ENCODE data around the gene KRTAP5-7.
"Not testable (repeated sequence)": the region's sequence is repeated elsewhere in the genome, so short reads cannot be mapped to it uniquely, and the experiment has no call there.

The KRTAP5-7 gene

GRCh38 chr11:71526796-71527575 lies at the start of gene KRTAP5-7:
Gene KRTAP5-7, plus strand, starts transcription at chr11:71527267. Its CDS starts 34 bp downstream, at chr11:71527301.
- DNase-seq: not testable (repeated sequence)

- DNase-seq: no peak
These were observed 49.2 kb upstream of the KRTAP5-7 start for GRCh38 chr11:71477641-71478527.

- DNase-seq: no peak
These were observed 48.6 kb upstream of the KRTAP5-7 start for GRCh38 chr11:71478528-71478840.

DNA sequence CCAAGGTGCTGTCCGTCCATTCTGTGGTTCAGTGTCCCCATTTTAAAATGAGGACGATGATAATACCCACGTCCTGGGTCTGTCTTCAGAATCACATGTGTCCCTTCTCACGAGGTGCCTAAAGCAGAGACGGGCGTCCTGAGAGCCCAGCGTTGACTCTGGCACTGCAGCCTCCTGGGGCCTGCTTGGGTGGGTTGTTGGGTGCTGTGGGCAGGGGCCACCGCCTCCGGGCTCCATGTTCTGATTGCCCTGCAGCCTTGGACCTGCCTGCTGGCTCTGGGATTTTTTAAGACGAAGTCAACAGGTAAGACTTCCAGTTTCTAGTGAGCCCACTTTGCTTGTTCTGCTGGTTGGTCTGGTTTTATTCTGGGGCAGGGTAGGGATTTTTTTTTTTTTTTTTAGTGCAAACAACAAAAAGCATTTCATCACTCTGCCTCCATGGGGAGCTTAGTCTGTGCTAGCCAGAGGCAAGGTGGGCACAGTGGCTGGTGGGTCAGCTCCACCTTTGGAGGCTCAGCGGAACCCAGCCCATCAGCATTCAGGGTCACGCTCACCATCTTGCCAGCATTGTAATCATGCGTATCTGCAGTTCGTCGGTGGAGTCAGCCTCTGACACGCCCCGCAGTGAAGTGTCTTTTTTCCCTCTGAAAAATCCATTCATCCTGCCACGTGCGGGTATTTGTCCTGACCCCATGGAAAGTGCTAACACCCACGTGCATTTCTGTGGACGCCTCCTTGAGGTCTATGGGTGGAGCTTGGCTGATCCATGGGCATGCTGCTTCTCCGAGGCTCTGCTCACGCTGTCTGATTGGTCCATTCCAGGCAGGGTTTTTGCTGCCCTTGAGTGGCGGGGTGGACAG lies 45.7 kb upstream of the KRTAP5-7 start:
- no peak for DNase-seq

DNA sequence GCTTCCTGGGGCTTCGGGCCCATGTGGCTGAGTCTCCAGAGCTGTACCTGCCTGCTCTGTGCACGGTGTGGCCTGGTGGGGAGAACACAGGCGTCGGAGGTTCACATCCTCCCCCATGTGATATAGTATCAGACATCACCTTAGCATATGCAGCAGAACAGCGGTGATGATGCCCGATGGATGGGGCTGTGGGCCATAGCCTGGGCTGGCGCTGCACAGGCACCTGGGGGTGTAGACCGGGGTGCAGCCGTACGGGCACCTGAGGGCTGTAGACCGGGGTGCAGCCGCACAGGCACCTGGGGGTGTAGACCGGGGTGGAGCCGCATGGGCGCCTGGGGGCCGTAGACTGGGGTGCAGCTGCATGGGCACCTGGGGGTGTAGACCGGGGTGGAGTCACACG lies 44.9 kb upstream of the KRTAP5-7 start:
- DNase-seq: no peak

- DNase-seq: no peak
These were observed 44.2 kb upstream of the KRTAP5-7 start for GRCh38 chr11:71482746-71483364.

- no peak for DNase-seq
These were observed 43.4 kb upstream of the KRTAP5-7 start for GRCh38 chr11:71483692-71484091.

- no peak for DNase-seq
These were observed 42.6 kb upstream of the KRTAP5-7 start for GRCh38 chr11:71484248-71485062.

DNA sequence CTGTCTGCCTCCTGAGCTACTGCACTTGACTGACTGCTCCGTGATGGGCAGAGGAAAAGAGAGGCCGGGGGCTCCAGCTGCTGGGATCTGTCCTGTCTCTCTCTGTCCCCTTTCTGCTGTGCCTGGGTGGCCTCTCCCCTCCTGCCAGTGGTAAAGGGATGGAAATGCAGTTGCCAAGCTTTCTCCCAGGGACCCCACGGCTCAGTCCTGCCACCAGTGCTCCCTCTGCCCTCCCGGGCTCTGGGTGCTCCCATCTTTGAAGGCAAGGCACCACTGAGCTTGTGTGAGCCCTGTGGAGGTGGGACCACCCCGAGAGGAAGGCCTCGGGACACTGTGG lies 42.0 kb upstream of the KRTAP5-7 start:
- no peak for DNase-seq

DNA sequence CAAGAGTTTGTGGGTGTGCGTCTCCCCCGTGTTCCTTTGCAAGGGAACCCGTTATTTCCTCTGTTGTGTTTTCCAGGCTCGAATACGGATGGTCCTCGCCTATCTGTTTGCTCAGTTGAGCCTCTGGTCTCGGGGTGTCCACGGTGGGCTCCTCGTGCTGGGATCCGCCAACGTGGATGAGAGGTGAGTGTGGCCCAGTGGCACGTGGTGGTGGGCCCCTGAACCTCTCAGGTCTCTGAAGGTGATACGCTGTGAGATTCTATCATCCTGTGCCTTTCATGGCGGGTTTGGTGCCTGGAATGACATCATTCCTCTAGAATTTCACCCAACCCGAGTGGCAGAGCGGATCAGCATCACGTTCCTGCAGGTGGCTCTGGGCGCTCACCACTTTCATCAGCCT lies 41.6 kb upstream of the KRTAP5-7 start:
- no peak for DNase-seq

DNA sequence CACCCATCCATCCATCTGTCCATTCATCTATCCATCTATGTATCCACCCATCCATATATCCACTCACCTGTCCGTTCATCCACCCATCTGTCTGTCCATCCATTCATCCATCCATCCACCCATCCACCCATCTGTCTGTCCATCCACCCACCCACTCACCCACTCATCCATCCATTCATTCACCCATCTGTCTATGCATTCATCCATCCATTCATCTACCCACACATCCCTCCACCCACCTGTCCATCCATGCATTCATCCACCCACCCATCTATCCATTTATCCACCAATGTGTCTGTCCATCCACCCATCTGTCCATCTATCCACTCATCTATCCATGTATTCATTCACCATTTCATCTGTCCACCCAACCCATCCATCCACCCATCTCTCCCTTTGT lies 40.7 kb upstream of the KRTAP5-7 start:
- no peak for DNase-seq

DNA sequence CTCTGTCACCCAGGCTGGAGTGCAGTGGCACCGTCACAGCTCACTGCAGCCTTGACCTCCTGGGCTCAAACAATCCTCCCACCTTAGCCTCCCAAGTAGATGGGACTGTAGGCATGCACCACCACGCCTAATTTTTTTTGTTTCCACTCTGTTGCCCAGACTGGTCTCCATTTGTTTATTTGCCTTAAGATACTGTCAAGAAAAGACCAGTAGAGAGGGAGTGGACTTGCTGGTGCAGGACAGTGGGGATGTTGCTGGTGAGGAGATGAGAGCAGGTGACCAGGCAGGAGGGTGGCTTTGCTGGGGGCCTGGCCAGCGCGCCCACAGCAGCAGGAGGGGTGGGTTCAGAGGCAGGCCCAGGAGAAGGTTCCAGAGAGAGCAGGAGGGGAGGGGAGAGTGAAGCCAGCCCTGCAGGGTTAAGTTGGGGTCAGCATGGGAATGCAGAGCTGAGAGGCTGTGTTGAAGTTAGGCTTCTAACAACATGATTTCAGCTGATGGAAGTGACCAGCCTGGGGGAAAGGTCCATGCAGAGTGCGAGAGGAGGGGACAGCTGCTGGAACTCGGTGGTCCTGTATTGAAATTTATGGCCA lies 38.3 kb upstream of the KRTAP5-7 start:
- no peak for DNase-seq

GRCh38 chr11:71489311-71490043 lies 37.6 kb upstream of the KRTAP5-7 start:
- DNase-seq: no peak

DNA sequence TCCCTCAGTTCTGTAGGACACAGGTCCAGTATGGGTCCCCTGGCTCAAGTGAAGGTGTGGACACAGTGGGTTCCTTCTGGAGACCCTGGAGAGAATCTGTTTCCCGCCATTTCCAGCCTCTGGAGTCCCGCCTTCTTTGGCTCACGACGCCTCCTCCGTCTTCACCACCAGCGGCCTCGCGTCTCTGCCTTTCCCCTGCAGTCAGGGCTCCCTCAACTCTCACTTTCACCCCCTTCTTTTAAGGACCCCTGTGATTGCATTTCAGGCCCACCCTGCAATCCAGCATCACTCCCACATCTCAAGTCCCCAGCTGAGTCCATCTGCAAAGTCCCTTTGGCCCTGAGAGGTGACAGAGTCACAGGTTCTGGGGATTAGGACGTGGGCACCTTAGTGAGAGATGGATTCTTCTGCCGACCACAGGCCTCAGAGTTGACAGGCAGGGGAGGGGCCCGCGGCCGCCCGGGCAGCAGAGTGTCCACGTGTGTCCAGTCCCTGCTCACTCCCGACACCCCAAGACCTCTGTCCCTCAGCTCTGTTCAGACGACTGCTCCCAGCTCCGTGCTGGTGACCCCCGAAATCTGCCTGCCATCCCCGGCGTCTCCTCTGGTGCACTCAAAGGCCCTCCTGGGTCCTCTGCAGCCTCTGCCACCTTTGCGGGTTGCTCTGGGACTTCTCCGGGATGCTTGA lies 36.9 kb upstream of the KRTAP5-7 start:
- DNase-seq: no peak

GRCh38 chr11:71490731-71491390 lies 36.2 kb upstream of the KRTAP5-7 start:
- DNase-seq: no peak

DNA sequence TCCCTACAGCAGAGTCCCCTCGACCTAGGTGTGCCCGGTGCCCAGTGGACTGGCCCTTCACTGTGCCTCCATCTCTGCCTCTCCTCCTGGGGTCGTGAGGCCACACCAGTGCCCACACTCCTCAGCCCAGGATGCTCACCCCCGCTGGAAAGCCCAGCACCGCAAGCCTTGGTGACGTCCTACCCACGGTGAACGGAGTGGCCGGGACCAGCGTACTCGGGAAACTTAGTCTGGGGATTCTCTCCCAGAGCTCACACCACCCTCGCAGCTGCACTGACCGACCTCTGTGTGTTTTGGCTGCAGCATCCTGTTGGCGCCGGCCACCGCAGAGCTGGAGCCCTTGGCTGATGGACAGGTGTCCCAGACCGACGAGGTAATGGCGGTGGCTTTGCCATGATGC lies 35.5 kb upstream of the KRTAP5-7 start:
- DNase-seq: no peak

- DNase-seq: no peak
These were observed 35.1 kb upstream of the KRTAP5-7 start for GRCh38 chr11:71491940-71492339.

GRCh38 chr11:71495286-71496230 lies 31.5 kb upstream of the KRTAP5-7 start:
- DNase-seq: no peak
